ENCODE data around the gene TMEM89. TPM values are rescaled to one million over a fixed set of nuclear protein-coding genes. Genes with fewer than 3 reads are reported as not detected.

The TMEM89 gene
- total and polyA plus RNA-seq, 2 of the 13 experiments (the other 11 are each of a cell fraction or from before 2014, with no cell fraction given), result 0.31 to 0.59 TPM

DNA sequence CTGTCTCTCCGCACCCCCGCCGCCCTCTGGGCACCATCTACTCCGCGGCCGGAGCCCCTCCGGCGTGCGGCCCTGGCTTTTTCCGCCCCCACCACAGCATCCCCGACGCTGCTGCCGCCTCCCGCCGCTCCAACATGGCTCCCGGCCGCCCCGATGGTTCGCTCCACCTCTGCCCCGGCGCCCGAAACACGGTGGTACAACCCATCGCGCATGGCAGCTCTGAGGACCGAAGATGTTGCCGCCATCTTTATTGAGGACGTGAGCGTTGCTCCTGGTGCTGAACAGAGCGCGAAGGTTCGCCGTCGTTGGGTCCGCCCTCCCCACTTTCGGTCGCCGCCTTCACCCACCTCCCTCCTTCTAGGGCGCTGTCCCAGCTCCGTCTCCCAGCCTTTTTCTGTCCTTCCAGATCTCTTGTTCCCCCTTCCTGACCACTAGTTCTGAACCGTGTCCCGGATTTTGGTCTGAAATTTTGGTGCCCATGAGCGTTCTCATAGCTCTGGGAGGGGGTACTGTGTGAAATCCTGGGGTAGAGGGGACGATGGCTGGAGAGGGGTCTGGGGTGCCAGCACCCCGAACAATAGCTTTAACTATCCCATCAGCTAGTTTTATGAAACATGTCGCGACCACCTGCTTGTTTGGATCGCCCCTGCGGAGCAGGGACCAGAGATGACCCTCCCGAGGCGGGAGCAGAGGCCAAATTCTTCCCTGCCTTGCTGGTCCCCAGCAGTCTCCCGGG lies 41.4 kb upstream of the TMEM89 start, which contains the start of gene CELSR3 (continued):
- TF ChIP-seq ZNF678 (CRISPR knock-in tag; IDR thresholded peaks at IDR 0.05) (0 out of 2 replicates have a peak, but pooled peaks have one; percentile 28), KDM2A (CRISPR knock-in tag; IDR thresholded peaks at IDR 0.05; ENCODE audit: borderline replicate concordance, low read depth) (peak; percentile 65; the same call in 1 of the 2 replicates), FLYWCH1 (CRISPR knock-in tag; IDR thresholded peaks at IDR 0.05) (no peak), RELA (CRISPR knock-in tag; IDR thresholded peaks at IDR 0.05) (no peak), ZFP37 (CRISPR knock-in tag; IDR thresholded peaks at IDR 0.05; ENCODE audit: borderline replicate concordance) (no peak), ARNT (IDR thresholded peaks at IDR 0.05) (no peak), ZNF276 (CRISPR knock-in tag; IDR thresholded peaks at IDR 0.05; ENCODE audit: low read depth) (0 out of 2 replicates have a peak, but pooled peaks have one; percentile 52), NBN (conservative IDR thresholded peaks at IDR 0.05) (no peak), SALL2 (CRISPR knock-in tag; IDR thresholded peaks at IDR 0.05) (no peak), ZNF546 (CRISPR knock-in tag; conservative IDR thresholded peaks at IDR 0.05) (no peak), ZNF101 (CRISPR knock-in tag; IDR thresholded peaks at IDR 0.05; ENCODE audit: borderline replicate concordance, low read depth) (no peak), SMAD9 (CRISPR knock-in tag; IDR thresholded peaks at IDR 0.05) (no peak), PRPF4 (IDR thresholded peaks at IDR 0.05; ENCODE audit: low read depth, low read length, poor library complexity, severe bottlenecking) (no peak), ZNF720 (CRISPR knock-in tag; IDR thresholded peaks at IDR 0.05) (no peak), ZNF124 (CRISPR knock-in tag; IDR thresholded peaks at IDR 0.05) (no peak), KMT2A (CRISPR knock-in tag; IDR thresholded peaks at IDR 0.05) (no peak; the same call in 1 of the 2 replicates), ZNF709 (CRISPR knock-in tag; IDR thresholded peaks at IDR 0.05) (no peak), GFI1 (CRISPR knock-in tag; IDR thresholded peaks at IDR 0.05; ENCODE audit: borderline replicate concordance) (no peak), PRMT3 (CRISPR knock-in tag; IDR thresholded peaks at IDR 0.05; ENCODE audit: borderline replicate concordance, low read depth) (0 out of 2 replicates have a peak, but pooled peaks have one; percentile 7), HMGXB3 (CRISPR knock-in tag; IDR thresholded peaks at IDR 0.05; ENCODE audit: borderline replicate concordance) (no peak), GATAD2A (CRISPR knock-in tag; IDR thresholded peaks at IDR 0.05) (no peak), ZNF891 (CRISPR knock-in tag; IDR thresholded peaks at IDR 0.05) (no peak), MIXL1 (CRISPR knock-in tag; IDR thresholded peaks at IDR 0.05) (no peak)
- TF ChIP-seq, protein P1, sequence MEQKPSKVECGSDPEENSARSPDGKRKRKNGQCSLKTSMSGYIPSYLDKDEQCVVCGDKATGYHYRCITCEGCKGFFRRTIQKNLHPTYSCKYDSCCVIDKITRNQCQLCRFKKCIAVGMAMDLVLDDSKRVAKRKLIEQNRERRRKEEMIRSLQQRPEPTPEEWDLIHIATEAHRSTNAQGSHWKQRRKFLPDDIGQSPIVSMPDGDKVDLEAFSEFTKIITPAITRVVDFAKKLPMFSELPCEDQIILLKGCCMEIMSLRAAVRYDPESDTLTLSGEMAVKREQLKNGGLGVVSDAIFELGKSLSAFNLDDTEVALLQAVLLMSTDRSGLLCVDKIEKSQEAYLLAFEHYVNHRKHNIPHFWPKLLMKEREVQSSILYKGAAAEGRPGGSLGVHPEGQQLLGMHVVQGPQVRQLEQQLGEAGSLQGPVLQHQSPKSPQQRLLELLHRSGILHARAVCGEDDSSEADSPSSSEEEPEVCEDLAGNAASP (CRISPR knock-in tag; IDR thresholded peaks at IDR 0.05; ENCODE audit: borderline replicate concordance), result no peak
